Ramos (cell line): ENCODE measurements around the gene XXYLT1.
"Not testable (repeated sequence)": the region's sequence is repeated elsewhere in the genome, so short reads cannot be mapped to it uniquely, and the experiment has no call there.

Source experiments
- in situ Hi-C: fragments of 300-500 bp; cut with MboI; formaldehyde crosslinking; loops from one replicate; pipeline ENCODE4 v1.14.3; 2022; ENCODE audit warnings: low sequenced_read_pairs; ENCODE audit not compliant: unreplicated experiment

The XXYLT1 gene

DNA sequence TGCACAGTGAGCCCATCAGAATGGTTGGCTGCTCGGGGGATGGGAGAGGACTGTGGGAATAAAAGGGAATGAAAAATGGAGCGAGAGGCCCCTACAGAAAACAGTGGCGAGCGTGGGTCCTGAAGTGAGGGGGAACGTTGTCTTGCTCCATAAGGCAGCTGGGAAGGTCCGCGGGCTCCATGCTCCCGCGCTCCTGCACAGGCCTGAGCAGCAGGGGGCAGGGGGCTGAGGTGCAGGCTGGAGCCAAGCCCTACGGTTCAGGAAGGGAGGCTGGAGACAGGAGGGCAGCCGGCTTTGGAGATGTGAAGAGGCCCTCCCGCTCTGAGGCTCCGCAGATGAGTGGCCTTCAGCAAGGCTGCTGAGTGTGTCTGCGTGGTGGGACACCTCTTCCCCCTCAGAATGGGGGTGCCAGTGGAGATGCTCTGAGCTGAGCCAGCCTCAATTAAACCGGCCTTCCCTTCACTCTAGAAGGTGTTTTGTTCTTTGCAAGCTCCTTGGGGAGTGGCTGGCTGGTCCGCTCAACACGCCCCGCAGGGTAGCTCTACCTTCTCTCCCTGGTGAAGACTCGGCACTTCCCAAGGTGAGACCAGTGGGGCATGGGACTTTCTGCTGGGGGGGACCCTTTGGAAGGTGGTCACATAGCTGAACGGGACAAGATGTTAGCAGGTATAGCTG lies 208.0 kb downstream of the XXYLT1 start:
- in situ Hi-C loops, result no loop called here

DNA sequence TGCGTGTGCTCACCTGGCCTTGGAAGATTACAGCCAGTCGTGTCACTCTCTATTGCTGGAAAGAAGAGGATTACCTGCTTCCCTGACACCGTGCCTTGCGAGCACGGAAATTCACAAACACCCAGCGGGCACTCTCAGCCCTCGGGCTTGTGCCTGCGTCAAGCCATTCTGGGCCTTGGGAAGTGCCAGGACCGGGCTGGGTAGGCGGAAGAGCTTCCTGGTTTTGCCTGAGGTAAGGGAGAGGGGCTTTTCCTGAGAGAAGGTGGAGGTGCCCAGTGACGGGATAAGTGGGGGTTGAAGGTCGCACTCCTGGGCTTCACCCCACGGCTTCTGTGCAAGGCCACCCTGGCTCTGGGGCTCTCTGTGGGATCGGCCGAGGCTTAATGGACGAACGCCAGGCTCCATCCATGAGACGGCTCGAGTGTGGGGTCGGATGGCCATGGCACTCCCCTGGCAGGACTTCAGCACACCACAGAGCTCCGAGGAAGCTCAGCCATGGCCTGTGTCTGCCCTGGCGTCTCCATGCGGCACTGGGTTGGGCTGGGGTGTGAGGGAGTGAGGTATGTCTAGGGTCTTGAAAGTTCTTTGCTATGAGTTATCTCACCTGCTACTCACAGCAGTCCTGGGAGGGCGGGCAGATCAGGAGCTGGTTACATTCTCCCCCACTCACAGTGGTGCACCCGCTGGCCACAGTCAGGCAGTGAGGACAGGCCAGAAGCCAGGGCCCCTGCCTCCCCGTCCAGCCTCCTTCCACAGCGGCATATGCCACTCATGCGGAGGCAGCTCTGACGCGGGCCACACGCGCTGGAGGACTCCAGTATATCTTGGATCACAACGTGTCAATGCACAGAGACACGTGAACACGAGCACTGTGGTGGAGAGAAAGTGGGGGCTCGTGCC lies 209.0 kb downstream of the XXYLT1 start:
- in situ Hi-C loops, result no loop called here

DNA sequence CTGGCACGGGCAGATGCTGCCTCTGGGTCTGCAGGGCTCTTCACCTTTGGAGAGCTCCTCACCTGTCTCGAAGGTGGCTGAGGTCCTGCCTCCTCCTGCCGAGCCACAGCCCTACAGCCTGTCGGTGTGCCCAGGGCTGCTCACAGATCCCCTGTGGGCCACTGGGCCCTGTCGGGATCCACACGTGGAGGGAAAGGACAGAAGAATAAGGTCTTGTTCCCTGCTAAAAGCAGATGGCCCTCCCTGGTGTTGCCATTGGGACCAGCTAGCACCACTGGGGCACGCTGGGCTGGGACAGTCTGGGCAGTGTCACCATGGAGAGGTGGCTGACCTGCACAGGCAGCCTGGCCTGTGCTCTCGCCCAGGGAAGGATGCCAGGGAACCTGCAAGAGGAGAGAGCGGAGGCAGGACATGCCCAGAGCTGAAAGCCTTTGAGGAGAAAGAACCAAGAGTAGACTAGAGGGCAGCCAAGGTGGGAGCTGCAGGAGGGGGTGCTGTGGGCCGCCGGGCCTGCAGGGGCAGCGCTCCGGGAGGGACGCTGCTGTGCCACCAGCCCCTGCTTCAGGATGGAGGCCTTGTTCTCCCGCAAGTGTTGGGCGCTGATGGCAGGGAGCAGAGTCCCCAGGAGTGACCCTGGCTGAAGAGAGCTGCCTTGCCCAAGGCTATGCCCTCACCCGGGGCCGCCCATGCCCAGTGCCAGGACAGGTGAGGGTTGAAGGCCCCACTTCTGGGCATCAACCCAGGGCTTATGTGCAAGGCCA lies 210.2 kb downstream of the XXYLT1 start:
- in situ Hi-C loops, result no loop called here

DNA sequence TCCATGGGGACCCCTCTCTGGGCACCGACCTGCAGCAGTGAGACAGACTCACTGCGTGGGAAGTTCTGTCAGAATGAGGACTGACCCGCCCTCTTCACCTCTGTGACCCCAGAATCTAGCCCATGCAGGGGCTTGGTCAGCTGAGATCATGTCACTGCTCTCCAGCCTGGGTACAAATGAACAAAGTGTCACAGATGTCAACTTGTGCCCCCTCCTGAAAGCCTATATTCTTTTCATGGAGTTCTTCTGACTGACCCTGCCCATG lies 210.8 kb downstream of the XXYLT1 start:
- in situ Hi-C loops, result no loop called here

DNA sequence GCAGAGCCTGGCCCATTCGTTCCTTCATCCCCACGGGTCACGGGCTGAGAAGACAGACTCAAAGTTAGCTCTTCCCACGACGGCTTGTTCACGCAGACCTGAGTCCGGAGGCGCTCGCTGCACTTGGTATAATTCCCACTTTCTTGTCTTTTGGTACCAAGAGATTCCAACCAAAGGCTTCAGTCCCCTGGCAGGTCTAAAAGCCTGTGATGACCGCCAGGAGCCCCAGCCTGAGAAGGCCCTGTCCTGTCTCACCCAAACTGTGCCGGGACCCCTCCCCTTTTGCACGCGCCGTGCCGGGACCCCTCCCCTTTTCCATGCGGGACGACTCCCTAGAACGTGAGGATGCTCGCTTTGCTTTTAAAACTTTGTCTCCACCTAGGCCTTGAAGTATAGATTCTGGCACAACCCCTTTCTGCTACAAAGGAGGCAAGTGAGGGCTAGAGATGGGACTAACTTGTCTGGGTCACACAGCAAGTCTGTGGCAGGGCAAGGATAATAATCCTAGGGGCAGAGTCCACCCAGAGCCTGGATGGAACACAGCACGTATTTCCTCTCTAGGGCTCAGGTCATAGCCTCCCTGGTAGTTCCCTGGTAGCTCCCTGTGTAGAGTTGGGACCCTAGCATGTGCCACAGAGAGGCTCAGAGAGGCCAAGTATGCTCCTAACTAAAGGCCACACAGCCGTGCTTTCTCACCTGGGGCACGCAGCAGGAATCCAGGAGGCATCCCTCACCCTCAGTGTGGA lies 211.3 kb downstream of the XXYLT1 start:
- in situ Hi-C loops, result no loop called here

DNA sequence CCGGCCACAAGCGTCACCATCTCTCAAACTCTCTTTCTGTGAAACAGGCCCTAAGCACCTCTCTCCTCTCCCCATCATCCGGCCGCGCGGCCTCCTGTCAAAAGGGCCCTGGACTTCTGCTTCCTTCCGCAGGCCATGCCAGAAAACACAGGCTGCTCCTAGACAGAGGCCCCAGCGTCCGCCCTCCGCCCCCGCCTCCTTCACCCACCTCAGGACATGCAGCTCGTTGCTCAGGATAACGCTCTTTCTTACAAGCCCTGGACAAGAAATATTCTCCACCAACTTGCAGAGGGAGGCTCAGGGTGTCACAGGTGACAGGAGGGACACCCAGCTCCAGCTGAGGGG lies 212.0 kb downstream of the XXYLT1 start:
- in situ Hi-C loops, result no loop called here

DNA sequence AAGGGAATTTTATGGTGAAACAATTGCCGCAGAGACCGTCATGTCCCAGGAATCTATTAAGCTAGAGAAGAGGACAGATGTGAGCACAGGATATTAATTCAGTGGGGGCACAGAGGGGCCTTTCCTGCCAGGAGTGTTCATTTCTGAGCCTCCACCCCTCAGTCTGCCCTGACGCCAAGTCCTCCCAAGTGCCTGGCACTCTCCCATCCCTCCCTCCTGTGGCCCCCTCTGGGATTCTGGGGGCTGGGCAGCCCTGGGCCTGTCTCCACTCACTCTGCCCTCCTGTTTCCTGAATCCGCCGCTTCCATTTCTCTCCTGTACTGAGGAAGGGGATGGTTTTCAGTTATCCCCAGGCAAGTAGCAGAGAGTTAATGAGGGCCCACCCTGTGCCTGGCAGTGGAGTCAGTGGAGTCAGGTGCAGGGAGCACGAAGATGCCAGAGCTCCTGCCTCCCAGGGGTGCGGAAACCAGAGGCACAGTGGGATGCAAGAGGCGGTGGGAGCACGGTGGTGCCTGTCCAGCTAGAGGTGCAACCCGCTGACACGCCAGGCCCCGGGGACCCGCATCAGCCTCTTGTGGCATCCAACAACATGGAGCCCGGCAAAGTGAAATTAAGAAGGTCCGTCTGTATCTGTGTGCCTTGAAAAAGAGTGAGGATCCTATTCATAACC lies 212.5 kb downstream of the XXYLT1 start:
- in situ Hi-C loops, result no loop called here

DNA sequence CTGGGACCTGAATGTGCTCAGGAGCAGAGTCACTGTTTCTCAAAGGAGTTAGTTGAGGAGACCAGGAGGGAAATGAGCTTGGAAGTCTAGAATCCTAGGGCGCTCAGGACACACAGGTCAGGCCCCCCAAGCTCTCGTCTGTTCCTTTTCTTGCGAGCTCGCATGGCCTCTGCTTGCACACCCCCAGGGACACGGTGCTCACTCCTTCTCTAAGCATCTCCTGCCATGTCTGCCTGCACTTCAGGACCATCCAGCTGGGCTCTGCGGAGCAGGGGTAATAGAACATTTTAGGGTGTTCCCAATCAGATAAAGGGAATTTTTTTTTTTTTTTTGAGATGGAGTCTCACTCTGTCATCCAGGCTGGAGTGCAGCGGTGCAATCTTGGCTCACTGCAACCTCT lies 213.2 kb downstream of the XXYLT1 start:
- in situ Hi-C loops, result no loop called here

DNA sequence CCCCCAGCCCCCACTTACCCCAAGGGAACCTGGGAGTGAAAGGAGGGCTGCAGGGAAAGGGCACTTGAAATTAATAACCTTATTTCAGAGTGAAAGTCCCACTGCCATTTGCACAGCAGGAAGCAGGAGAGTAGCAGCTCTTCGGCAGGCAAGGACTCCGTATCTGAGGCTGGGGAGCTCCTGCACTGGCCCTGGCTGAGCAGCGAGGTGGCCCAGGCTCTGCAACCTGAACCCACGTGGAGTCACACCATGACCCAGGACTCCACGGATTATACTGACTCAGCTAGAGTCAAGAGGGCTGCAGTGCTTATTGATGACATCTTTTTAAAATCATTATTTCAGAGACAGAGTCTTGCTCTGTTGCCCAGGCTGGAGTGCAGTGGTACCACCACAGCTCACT lies 214.5 kb downstream of the XXYLT1 start:
- in situ Hi-C loops, result no loop called here

DNA sequence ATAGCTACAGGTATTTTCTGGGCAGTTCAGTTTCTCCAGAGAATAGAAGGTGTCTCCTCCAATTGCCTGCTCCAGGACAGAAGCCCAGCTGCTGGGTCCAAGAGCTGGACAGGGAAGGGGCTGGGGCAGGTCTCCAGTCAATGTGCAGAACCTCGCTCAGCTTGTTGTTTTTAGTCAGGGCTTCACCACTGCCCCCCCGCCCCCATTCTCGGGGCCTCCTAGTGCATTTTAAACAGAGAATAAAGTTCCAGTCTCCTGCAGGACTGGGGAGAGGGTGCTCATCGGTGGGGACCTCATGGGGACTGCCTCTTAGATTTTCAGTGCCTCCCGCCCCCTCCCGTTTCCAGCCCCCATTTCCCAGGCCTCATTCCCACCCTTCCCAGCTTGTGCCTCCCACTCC lies 216.6 kb downstream of the XXYLT1 start:
- in situ Hi-C loops, result no loop called here

DNA sequence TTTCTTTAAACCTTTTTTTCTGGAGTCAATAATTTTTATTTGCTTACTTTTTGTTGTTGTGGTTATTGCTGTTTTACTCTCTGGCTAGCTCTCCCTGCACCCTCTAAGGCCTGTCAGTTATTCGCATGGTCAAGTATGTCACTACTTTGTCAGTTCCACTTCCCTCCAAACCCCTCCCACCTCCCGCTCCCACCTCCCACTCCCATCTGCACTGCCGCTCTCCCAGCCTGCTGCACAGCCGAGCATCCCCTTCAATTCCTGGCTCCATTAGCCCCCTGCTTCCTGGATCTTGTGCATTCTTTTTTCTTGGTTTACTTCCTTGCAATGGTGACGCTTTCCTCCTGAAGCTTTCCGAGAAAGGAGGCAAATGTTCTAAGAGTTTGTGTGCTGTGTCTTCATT lies 218.0 kb downstream of the XXYLT1 start:
- in situ Hi-C loops, result no loop called here

DNA sequence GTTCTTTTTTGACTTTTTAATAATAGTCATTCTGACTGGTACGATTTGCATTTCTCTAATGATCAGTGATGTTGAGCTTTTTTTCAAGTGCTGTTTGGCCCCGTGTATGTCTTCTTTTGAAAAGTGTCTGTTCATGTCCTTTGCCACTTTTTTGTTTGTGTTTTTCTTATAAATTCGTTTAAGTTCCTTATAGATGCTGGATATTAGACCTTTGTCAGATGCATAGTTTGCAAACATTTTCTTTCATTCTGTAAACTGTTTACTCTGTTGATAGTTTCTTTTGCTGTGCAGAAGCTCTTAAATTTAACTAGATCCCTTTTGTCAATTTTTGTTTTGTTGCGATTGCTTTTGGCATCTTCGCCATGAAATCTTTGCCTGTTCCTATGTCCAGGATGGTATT lies 220.7 kb downstream of the XXYLT1 start:
- in situ Hi-C loops, result not testable (repeated sequence)

DNA sequence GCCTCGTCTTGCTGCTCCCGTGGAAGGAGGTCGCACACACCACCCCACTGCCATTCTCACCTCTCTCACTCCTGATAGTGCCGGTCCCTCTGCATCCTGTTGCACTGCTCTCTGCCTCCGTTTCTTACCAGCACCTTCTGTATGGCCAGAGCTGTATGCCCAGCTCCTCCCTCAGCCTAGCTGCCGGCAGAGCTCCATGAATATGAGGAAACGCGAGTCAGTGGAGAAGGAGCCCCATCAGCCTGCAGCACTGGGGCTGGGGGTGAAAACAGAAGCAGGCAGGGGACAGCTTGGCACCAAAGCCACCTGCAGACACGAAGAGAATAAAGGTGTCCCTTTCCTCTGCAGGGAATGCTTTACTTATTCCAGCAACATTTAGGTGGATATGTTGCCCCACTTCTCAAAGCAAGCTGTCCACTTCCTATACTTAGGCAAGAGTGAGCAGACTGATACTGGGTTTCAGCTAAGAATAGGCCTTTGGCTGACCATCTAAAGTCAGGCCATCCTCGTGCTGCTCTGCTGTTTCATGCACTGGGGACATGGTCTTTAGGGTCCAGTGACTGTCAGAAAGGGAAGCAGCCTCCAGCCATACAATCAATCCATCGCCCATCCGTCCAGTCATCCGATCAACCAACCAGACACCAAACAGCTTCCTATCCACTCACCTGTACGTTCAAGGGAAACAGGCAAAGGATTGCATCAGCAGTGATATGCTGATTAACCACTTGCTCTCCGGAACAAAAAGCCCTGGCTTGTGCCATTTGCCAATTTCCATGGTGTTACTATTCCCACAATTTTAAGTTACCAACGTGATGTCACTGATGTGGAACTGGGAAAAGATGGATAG lies 222.7 kb downstream of the XXYLT1 start:
- in situ Hi-C loops, result no loop called here

DNA sequence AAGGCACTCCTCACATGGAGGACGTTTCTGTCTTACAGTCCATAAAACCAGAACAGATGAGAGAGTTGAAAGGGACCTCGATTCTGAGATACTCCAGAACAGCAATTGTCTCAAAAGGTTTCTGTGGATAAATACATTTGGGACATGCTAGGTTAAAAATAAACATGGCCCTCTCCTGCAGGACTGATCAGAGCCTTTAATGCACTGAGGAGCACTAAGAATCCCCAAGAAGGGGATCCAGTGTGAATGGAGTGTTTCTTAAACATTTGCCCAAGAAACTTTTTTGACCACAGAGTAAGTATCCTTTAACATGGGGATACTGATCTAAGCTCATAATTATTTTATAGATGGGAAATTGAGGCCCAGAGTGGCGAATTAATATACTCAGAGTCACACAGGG lies 223.4 kb downstream of the XXYLT1 start:
- in situ Hi-C loops, result no loop called here

DNA sequence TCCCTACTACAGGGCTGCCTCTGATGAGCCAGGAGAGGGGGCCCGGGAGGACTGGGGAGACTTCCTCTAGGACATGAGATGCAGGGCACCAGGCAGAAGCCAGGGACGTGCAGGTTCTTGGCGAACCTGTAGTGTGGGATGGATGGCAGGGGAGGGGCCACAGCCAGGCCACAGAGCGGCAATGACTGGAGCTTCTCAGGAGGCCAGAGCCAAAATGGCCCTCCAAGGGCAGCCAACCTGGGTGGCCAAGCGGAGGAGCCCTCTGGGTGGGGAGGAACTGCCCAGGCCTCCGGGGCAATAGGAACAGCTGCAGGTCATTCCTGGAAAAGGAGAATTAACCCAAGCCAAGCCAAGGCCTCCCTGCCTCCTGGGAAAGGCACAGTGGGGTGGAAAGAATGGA lies 224.5 kb downstream of the XXYLT1 start:
- in situ Hi-C loops, result no loop called here

DNA sequence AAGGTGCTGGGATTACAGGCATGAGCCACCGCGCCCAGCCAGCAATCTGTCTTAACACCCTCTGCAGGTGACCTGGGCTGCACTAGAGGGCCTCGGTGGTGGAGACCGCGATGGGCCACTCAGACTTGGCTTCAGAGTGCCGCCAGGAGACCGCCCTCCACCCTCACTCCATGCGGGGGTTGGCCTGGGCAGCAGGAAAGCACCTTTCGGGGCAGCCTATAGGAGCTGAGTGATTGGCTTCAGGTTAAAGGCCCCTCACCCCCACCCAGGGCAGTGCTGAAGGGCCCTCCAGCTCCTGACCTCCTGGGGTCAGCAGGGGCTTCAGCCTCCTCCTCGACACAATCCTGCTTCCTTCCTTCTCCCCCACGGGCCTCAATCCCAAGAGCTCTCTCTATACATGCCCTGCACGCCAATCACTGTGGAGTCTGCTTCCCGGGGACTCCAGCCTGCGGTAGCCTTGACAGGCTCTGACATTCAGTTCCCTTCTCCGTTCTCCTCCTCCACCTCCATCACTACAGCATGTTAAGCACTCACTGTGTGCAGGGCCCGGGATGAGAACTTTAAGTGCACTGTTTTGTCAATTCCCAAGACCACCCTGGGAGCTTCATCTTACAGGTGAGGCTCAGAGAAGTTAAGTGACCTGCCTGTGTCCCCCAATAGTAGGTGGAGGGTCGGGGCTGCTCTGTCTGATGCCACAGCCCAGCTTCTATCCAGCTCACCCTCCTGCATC lies 225.3 kb downstream of the XXYLT1 start:
- in situ Hi-C loops, result no loop called here

DNA sequence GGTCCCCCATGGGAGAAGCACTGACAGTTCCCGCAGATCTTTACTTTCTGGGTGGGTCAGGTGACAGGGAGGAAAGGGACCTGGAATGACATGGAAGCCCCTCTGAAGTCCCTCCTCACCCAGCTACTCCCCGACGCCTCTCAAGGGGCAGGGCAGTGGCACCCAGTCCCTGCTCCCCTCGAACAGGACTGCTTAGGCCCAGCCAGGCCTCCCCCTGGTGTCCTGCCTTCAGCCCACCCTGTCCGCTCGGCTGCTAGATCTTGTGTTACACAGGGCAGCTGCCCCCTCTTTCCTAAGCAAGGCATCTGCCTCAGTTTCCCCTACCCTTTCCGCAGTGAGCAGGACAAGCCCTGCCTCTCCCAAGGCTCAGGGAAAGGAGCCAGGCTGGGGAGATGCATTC lies 226.5 kb downstream of the XXYLT1 start:
- in situ Hi-C loops, result no loop called here

DNA sequence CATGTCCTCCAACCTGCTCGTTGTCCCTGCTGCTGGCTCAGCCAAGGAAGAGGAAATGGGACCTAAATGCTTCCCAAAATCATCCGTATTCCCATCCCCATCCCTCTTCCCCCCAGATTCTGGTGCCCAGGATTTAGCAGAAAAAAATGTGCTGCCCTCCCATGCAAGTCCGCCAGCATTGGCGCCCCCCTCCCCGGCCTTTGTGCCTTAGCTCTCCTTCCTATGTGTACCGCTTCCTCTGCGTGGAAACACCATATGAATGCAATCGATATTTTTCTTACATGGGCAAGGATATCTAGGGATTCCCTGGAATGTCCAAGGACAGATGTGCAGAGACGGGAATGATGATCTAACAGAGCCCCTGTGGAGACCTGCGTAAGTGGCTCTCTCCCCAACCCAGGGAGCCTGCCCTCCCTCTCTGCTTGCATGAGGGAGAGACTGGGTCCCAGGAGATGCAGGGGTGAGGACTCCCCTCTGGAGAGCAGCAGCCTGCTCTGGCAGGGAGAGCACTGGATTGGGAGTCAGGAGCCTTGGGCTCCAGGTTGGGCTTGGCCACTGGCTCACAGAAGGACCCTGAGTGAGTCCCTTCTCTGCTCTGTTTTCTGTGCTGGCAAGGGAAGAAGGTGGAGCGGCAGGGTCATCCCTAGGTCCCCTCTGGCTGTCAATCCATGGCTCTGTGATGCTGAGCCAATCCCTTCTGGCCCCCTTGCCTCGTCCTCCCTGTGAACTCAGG lies 227.2 kb downstream of the XXYLT1 start:
- in situ Hi-C loops, result no loop called here
